Anterior cingulate cortex (tissue), 58 donors: Measurements from ENCODE around the gene DHRS3.
"Not testable (repeated sequence)": the region's sequence is repeated elsewhere in the genome, so short reads cannot be mapped to it uniquely, and the experiment has no call there.

Experiments used
- DNase-seq, 58 donors: peaks; one replicate each; lab custom pipeline; 2025; lab: John Stamatoyannopoulos, UW

DHRS3 gene

DNA sequence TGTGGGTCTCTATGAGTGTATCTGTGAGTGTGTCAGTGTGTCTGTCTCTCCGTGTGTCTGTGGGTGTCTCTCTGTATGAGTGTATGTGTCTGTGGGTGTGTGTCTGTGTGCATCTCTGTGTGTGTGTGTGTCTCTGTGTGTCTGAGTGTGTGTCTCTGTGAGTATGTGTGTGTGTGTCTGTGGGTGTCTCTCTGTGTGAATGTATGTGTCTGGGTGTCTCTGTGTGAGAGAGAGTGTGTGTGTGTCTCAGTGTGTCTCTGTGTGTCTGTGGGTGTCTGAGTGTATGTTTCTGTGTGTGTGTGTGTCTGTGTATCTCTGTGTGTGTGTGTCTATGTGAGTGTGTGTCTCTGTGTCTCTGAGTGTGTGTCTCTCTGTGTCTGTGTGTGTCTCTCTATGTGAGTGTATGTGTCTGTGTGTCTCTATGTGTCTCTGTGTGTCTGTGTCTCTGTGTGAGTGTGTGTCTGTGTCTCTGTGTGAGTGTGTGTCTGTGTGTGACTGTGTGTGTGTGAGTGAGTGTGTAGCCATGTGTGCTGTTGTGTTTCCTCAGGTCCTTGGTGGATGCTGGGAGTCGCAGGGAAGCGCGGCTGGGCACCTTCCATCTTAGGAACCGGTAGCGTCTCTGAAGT lies 33.0 kb downstream of the DHRS3 start:
- no peak for DNase-seq

DNA sequence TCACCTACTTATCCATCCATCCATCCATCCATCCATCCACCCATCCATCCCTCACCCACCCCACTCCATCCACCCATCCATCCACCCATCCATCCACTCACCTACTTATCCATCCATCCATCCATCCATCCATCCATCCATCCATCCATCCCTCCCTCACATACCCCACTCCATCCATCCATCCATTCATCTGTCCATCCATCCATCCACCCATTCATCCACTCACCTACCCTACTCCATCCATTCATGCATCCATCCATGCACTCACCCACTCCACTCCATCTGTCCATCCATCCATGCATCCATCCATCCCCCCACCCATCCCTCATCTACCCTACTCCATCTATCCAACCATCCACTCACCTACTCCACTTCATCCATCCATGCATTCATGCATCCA lies 34.5 kb downstream of the DHRS3 start:
- no peak for DNase-seq

DNA sequence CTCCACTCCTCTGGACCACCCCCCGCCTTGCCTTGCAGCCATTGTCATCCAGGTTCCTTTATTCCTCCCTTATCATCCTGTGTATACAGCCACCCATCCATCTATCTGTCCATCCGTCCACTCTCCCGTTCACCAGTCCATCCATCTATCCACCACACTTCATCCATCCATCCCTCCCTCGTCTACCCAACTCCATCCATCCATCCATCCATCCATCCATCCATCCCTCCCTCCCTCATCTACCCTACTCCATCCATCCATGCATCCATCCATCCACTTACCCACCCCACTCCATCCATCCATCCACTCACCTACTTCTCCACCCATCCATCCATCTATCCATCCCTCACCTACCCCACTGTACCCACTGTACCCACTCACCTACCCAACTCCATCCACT lies 35.4 kb downstream of the DHRS3 start:
- DNase-seq, result no peak

DNA sequence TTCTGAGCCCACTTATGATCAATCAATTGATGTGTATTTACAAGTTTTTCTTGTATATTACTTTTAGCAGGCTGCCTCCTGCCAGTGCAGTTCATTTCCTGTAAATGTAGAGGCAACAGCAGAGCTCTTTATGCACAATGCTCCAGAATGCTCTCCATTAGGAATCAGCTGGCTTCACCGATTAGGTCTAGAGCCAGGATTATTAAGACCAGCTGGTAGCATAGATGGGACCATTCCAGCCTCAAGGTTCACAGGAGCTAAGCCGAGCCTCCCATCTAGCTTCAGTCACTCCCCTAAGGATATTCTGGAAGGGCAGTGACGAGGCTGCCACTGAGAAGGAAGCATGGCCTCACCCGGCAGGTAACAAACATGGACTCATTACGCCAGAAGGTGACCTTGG lies 36.8 kb downstream of the DHRS3 start:
- DNase-seq, result no peak

DNA sequence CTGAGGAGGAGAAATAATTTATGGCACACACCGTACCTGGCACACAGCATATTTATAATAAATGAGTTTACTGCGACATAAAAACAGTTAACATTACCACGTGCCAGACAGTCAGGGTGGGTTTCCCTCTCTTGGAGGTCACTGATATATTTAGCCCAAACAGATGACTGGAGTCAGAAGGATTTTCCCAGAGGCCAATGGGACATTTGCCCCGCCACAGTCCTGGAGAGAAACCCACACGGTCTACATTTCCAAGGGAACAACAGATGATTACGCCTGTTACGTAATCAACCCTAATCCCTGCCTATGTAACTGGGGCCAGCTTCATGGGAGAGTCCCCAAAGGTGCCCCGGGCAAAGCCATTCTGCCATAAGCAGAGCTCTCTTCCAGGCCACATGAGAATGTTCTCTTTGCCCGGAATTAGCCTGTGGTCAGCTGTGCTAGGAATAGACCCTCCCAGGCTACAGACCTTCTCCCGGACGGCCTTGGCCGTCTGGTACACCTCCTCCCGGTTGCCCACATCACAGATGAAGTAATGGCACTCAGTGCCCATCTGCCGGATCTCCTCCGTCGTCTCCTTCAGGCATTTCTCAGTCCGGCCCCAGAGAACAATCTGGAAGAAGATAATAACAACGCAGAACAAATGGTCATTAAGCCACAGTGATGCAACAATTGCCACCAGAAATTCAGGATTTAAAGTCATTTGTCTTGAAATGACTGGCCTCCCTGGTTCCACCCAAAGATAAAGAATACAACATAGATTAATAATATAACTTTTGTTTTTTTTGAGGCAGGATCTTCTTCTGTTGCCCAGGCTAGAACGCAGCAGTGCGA lies 37.7 kb downstream of the DHRS3 start:
- no peak for DNase-seq

DNA sequence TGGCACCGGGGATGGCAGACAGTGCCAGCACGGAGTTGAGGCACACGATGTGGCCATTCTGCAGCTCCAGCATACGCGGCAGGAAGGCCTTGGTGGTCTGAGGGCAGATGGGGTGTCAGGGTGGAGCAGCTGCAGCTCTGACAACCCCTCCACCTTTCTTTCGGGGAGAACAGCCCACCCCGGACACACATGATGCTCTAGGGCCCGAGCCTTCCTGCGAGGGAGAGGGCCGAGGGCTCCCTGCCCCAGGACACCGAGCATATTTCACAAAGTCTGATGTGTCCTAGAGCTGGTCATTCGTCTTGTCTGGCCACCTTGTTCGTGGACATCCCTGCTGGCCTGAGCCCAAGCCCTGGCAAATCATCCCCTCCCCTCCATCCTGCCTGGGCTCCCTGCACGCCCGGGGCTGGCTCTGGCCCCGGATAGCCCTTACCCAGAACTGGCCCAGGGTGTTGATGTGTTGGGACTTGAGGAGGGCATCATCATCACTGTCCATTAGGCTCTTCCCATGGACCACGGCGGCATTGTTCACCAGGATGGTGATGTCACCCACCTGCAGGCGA lies 39.1 kb downstream of the DHRS3 start:
- no peak for DNase-seq

DNA sequence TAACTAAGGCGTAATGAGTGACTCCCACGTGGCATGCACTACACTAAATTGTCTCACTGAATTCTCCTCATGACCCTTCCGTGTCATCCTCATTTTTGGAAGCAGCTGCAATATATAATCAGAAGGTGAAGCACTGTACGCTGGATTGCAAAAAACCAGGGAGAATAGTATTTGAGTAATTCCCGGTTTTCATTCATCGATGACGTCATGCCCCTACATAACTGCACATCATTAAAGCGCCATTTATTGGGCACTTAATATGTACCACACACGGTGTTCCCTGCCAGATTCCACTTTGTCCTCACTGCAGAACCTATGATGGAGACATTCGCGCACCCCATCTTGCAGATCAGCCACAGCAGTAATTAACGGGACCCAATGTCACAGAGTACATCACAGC lies 41.0 kb downstream of the DHRS3 start:
- DNase-seq, result no peak

DNA sequence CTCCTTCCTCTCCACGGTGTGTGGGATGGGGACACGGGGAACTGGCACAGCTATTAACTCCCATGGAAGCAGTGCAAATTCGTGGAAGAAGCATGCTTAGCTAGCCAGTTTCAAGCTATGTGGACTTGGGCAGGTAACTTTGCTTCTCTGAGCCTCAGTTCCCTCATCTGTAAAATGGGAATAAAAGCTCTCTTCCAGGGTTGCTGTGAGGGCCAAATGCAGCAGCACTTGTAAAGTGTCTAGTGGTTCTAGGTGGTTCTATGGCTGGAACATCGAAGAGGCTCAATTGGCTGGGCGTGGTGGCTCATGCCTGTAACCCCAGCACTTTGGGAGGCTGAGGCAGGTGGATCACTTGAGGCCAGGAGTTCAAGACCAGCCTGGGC lies 43.3 kb downstream of the DHRS3 start:
- DNase-seq, result no peak

DNA sequence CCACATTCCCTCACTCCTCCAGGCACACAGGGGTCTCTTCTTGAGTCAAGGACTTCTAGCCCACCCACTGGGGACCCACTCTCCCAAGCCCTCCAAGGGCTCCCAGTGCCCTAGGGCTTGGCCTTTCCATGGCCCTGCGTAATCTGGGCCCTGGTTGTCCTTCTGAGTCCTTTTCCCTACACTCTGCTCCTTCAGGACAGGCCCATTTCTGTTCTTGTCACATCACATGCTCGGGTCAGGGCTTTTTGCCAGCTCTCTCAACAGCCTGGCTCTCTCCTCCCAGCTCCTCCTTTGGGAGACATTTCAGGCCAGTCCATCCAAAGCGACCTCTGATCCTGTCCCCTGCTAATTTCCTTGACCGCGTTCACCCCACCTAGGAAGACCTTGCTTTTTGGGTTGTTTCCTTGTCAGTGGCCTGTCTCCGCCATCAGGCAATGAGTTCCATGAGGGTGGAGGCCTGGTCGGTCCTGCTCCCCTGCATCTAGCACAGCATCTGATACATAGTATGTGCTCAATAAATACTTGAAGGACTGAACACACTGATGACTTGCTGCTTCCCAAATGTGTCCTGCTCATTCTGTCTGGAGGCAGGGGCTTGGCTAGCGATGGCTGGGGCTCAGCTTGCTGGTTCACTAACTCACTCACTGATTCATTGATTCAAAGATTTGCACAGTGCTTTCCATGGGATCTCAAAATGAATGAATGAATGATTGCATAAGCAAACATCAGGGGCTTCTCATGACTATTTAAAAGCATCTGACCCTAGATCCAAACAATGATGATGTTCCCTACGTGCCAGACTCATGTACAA lies 44.8 kb downstream of the DHRS3 start:
- no peak for DNase-seq

DNA sequence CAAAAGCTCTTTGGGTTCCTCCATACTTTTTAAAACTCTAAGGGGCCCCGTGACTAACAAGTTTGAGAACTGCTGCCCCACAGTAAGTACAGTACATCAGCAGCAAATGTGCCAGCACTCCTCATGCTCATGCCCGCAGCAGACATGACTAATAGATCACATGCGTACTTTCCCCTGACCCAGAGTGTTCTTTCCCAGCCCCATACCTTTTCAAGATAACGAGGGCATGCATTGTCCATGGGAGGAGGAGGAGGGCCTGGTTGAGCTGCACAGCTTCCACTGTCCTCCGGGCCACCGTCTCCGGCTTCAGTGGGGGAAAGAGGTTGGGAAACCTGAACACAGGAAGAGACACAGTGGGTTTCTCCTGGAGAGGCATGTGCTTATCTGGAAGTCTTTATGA lies 45.5 kb downstream of the DHRS3 start:
- no peak for DNase-seq

DNA sequence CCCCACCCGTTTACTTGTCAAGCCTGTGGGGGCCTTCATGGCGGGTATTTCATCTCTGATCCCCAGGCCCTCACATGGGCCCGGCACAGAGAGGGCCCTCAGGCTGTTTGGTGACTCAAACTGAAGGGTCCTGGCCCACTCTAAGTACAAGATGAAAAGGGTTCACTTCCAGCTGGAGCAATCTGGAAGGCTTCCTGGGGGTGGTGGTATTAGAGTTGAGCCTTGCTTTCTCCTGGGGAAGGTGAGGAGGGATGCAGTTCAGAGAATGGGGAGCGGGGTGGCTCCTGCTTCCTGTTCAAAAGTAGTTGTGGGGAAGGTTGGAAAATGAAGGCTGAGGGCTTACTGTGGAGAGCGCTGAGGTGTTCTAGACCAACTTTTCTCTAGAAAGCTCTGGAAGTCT lies 47.7 kb downstream of the DHRS3 start:
- DNase-seq, result no peak

DNA sequence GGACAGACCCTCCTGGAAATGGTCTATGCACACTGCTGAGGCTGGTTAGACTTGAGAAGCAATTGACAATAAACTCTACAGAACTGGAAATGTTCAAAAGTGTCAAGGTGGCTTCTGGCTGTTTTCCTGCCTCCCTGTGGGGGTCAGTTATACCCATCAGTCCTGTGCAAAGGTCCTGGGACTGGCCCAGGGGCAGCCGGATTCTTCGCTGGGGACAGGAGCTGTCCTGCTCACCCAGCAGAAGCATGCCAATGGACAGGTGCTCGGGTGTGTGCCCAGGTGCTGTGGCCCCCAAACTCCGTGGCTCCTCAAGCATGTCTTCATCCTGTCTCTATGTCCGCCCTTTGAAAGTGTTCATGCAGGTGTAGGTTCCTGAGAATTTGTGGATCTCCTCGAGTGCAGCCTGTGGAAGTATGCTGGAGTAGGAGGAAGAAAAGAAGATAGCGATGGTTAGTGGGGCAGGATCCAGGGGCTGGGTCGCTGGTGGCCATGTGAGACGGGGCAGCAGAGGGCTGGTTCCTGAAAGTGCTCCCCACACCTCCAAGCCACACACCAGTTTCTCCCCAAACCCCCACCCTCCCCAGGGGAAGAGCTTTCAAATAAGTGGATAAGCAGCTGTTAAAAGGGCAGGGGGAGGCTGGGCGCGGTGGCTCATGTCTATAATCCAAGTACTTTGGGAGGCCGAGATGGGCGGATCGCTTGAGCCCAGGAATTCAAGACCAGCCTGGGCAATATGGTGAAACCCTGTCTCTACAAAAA lies 49.8 kb downstream of the DHRS3 start:
- DNase-seq, result no peak

DNA sequence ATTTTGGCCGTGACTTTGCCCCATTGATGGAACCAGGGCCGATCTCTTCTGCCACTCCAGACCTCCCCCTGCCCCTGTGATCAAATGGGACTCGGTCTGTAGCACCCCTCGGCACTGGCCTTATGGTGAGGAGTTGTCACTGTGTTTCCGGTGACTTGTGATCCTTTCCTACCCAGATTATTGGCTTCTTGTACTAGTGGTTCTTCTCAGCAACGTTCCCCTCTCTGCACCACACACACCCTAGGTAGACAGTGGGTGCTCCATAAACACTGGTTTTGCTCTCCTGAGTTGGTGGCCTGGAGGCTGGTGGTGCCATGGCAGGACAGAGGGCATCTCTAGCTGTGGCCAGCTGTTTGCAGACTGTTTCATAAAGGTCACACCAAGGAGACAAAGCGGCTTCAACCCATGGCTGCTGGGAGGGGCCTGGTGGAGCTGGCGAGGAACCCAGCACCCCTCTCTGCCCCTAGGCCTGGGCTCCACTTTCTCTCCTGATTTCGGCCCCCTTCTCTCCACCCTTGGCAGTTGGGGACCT lies 50.7 kb downstream of the DHRS3 start:
- DNase-seq, result no peak

DNA sequence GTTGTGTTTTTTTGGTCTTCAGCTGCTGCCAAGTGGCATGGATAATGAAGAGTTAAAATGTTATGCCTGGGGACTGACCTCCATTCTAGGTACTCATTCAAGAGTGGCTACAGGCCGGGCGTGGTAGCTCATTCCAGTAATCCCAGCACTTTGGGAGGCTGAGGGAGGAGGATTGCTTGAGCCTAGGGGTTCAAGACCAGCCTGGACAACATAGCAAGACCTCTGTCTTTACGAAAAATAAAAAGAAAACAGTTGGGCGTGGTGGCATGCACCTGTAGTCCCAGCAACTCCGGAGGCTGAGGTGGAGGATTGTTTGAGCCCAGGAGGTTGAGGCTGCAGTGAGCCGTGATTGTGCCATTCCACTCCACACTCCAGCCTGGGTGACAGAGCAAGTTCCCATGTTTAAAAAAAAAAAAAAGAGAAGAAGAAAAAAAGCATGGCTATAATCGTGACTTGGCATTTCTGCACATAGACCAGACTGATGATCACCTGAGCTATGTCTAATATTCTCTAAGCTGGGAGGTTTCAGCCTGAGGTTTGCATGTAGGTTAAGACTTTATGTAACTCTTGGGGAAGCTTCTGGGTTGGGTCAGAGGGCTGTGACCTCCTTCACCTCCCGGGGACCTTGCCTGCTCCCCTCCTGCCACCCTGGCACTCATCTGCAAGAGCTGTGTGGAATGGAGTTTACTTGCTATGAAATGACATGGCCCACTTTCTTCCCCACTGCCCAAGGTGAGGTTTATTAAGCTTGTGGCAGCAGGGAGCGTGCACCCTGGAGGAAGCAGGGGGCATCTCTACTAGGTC lies 51.3 kb downstream of the DHRS3 start:
- no peak for DNase-seq

DNA sequence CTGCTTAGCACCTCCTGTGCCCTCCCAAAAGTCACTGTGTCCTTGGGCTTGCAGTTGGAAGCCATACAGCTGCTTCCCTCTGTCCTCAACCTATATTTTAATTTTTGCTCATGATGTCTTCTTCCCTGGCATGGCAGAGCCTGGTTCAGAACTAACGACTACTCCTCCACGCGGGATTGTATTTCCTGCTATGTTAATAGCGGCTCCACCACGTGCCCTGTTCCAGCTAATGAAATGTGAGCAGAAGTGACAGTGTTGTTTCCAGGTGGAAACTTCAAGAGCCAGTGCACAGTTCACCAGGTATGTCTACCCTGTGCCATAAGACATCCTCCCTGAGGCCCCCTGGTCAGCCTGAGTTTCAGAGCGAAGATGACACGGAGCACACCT lies 52.1 kb downstream of the DHRS3 start:
- no peak for DNase-seq

DNA sequence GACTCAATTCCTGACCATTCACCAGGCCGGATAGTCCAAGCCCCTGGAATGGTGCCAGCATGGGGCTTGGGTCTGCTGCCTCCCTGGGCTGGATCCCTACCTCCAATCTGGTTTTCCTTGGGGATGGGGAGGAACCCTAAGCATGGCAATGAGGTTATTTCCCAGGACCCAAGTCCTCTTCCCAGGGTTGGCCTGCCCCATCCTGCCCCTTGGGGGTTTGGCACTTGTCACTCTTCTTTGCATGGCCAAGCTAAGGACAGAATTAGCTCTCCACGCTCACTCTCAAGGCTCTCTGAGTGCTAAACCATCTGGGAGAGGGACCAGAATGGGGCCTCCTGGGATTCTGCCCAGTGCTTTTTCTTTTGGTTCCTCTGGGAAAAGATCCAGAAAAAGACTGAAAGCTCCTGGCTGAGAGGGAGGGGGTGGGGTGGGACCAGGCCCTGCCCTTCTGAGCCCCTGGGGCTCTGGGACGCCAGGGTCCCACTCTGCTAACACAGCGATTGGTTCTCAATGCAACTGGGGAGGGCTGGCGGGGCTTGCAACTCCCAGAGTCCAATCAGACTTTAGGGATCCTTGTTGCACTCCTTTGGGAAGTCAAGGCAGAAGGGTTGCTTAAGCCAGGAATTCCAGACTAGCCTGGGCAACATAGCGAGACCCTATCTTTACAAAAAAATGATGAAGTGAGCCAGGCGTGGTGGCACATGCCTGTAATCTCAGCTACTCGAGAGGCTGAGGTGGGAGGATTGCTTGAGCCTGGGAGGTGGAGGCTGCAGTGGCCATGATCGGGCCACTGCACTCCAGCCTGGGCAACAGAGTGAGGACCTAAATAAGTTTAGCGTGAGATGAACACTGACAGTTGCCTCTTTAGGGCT lies 52.7 kb downstream of the DHRS3 start:
- peak in 45 of 58 donors; percentile 7 to 84 (median 41) for DNase-seq

DNA sequence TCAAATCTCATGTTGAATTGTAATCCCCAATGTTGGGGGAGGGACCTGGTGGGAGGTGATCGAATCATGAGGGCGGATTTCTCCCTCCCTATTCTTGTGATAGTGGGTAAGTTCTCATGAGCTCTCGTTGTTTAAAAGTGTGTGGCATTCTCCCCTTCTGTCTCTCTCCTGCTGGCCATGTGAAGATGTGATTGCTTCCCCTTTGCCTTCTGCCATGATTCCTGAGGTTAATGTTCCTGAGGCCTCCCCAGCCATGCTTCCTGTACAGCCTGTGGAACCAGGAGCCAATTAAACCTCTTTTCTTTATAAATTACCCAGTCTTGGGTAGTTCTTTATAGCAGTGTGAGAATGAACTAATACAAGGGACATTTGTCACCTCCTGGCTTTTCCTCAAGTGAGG lies 53.8 kb downstream of the DHRS3 start:
- DNase-seq, result not testable (repeated sequence)

DNA sequence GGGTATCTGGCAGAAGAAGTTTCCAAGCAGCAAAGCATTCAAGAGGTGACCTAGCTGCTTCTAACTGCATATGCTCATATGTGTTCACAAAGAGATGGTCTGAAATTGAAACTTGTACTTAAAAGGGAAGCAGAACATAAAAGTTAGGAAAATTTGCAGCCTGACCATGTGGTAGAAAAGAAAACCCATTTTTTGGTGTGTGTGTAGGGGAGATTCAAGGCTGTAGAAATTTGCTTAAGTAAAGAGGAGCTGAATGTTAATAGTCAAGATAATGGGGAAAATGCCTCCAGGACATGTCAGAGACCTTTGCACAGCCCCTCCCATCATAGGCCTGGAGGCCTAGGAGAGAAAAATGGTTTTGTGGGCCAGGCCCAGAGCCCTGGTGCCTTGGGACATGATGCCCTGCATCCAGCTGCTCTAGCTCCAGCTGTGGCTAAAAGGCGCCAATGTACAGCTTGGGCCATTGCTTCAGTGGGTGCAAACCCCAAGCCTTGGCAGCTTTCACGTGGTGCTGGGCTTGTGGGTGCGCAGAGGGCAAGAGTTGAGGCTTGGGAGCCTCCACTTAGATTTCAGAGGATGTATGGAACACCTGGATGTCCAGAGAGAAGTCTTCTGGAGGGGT lies 54.9 kb downstream of the DHRS3 start:
- no peak for DNase-seq
